CD4-positive, alpha-beta T cell treated with Interleukin-2 at 100 ng/mL for 4 hours (primary cell): Measurements from ENCODE around the gene VPS33B.
A peak's percentile ranks its signal among the peaks of the same experiment; 100 is the strongest.
"Not testable (repeated sequence)": the region's sequence is repeated elsewhere in the genome, so short reads cannot be mapped to it uniquely, and the experiment has no call there.

ENCODE experiments used
- DNase-seq: peaks from one replicate; pipeline ENCODE4 v3.0.0-alpha.2; 2020; ENCODE audit warnings: low spot score

VPS33B gene

GRCh38 chr15:91022075-91022831 lies at the start of gene VPS33B:
Gene VPS33B (minus strand): TSS chr15:91022594. CDS start chr15:91022249, 345 bp downstream.
- peak; percentile 89 for DNase-seq

GRCh38 chr15:91072161-91072560 lies 49.8 kb upstream of the VPS33B start:
- DNase-seq, result no peak

GRCh38 chr15:91070872-91071271 lies 48.5 kb upstream of the VPS33B start:
- DNase-seq, result no peak

- DNase-seq, result no peak
Measured at GRCh38 chr15:91068966-91069365, 46.6 kb upstream of the VPS33B start.

GRCh38 chr15:91068436-91068835 lies 46.0 kb upstream of the VPS33B start:
- DNase-seq, result no peak

DNA sequence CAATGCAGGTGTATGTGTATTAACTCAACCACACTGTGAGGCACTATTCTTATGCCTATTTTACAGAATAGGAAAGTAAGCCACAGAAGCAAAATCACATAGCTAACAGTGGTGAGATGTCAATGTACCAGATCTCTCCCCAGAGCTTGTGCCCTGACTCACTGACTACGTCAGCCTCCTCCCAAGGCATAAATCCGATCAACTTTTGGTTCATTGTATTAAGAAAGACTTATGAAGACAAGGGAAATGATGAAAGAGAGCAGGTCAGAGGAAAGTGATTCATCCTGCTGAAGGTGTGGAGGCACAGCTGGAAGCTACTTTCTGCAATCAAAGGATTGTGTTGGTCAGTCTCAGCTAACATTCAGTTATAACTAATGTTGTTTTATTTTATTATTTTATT lies 44.6 kb upstream of the VPS33B start:
- DNase-seq, result no peak

GRCh38 chr15:91065505-91065904 lies 43.1 kb upstream of the VPS33B start:
- DNase-seq, result no peak

- no peak for DNase-seq
Measured at GRCh38 chr15:91061997-91062396, 39.6 kb upstream of the VPS33B start.

GRCh38 chr15:91061230-91061629 lies 38.8 kb upstream of the VPS33B start:
- DNase-seq, result no peak

- DNase-seq, result peak; percentile 41
Measured at GRCh38 chr15:91055548-91056331, 33.3 kb upstream of the VPS33B start.

GRCh38 chr15:91054816-91055215 lies 32.4 kb upstream of the VPS33B start:
- no peak for DNase-seq

- DNase-seq, result no peak
Measured at GRCh38 chr15:91051248-91051647, 28.9 kb upstream of the VPS33B start.

- DNase-seq, result no peak
Measured at GRCh38 chr15:91050128-91050455, 27.7 kb upstream of the VPS33B start.

DNA sequence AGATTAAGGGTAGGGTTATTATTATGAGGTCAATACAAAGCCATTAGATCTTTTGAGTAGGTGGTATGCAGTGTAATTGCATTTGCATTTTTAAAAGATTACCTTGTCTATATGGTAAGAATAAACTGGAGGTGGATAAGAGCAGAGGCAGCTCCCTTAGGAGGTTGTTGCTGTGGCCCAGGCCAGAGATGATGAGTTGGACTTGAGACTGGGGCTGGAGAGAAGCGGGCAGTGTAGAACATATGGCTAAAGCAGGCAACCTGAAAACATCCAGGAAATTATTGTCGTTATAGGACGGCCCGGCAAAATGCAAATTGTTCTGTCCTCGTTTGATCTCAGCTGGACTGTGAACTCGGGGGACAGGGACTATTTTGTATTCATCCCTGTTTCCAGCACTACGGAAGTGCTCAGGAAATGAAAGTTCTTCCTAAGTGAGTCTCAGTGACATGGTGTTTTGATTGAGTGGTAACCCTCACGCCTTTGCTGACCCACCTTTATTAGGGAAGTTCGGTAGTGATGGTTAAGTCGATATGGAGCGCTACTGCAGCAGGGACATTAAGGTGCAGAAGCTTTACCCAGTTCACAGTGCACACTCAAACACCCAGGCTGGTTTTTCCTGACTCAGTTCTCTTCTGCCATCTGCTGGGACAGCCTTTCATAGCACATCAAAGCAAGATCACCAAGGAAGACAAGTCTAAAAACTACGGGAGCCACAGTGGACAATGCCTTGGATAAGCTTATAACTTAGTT lies 27.2 kb upstream of the VPS33B start:
- peak; percentile 67 for DNase-seq

GRCh38 chr15:91047545-91048199 lies 25.3 kb upstream of the VPS33B start:
- DNase-seq, result peak; percentile 8

DNA sequence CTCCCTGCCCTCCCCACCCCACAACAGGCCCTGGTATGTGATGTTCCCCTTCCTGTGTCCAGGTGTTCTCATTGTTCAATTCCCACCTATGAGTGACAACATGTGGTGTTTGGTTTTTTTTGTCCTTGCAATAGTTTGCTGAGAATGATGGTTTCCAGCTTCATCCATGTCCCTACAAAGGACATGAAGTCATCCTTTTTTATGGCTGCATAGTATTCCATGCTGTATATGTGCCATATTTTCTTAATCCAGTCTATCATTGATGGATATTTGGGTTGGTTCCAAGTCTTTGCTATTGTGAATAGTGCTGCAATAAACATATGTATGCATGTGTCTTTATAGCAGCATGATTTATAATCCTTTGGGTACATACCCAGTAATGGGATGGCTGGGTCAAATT lies 23.7 kb upstream of the VPS33B start:
- DNase-seq, result not testable (repeated sequence)

DNA sequence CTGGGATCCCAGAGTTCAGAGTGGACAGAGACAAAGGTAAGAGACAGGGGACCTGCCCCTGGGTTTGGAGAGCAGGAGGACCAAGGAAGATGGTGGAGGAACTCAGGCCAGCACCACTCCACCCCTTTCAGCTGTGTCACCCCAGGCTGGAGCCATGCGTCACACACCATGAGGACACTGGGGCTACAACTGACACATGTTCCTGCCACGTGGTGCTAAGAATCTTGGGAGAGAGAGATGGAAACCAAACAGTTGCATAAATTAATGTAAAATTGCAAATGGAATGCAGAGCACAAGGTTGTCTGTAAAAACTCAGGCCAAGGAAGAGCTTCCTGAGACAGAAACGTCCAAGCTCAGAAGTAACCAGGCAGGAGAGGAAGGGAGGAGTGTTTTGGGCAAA lies 22.7 kb upstream of the VPS33B start:
- no peak for DNase-seq

- no peak for DNase-seq
Measured at GRCh38 chr15:91043202-91043874, 20.9 kb upstream of the VPS33B start.

DNA sequence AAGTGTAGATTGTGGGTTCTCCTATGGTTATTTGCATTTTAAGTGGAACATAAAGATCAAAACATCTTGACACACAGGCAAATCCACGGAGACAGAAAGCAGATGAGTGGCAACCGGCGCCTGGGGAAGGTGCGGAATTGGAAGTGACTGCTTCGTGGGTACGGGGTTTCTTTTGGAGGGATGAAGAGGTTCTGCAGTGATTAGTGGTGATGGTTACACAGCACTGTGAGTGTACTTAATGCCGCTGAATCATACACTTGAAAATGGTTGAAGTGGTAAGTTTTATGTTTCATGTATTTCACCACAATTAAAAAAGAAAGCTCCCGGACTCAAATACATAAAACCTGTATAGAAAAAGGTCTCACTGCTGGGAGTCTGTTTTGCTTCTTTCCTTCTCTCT lies 18.5 kb upstream of the VPS33B start:
- DNase-seq, result no peak

DNA sequence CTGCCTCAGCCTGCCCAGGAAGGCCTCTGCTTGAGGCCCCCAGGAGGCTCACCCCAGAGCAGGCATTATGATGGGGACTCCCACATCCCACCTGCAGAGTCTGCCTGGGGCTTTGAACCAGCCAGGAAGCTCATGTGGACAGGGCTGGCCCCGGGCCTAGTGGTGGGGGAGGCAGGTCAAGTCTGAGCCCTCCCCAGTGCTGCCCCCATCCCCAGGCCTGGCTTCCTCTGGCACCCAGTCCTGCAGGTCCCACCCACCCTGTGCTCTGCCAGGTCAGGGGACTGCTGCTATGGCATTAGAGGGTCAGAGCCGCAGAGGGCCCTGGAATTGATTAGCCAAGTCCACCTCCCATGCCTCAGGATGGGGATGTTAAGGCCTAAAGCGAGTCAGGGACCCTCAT lies 17.6 kb upstream of the VPS33B start:
- no peak for DNase-seq

GRCh38 chr15:91032919-91033803 lies 10.8 kb upstream of the VPS33B start:
- DNase-seq, result peak; percentile 62
